Keratinocyte (primary cell): ENCODE measurements around the gene ANKRD34A.

Experiments
- CTCF ChIP-seq, 3 experiments: IDR thresholded peaks in 1 of 3; conservative IDR thresholded peaks in 1 of 3; optimal IDR thresholded peaks in 1 of 3; 2 replicates in 2 of 3; 3 replicates in 1 of 3; pipeline versions ENCODE3 to v1.5.1; 2011; ENCODE audit warnings: low read length in 3 of 3, mild to moderate bottlenecking in 3 of 3, moderate library complexity in 2 of 3, control low read depth in 1 of 3, inconsistent platforms in 1 of 3; ENCODE audit not compliant: insufficient read depth in 2 of 3; ENCODE audit errors: extremely low read depth in 1 of 3
- EZH2 ChIP-seq: IDR thresholded peaks from one replicate; pipeline ENCODE4 v1.6.1; 2012; ENCODE audit warnings: inconsistent platforms, mild to moderate bottlenecking, low read length, moderate library complexity

GRCh38 chr1:145967288-145967687 is 2.9 kb upstream of the ANKRD34A start:
- TF ChIP-seq EZH2 (no peak), CTCF (optimal IDR thresholded peaks at IDR 0.05 in 1 of 3, IDR thresholded peaks at IDR 0.05 in 1 of 3, conservative IDR thresholded peaks at IDR 0.05 in 1 of 3; ENCODE audit: extremely low read depth in 1 of 3, insufficient read depth in 2 of 3, low read length in 3 of 3) (no peak)
